ENCODE data around the gene BEND6. TPM values are rescaled to one million over a fixed set of nuclear protein-coding genes. Genes with fewer than 3 reads are reported as not detected.

The BEND6 gene
- total RNA-seq, 1 donor from 2014 or later, result 1.5 TPM

DNA sequence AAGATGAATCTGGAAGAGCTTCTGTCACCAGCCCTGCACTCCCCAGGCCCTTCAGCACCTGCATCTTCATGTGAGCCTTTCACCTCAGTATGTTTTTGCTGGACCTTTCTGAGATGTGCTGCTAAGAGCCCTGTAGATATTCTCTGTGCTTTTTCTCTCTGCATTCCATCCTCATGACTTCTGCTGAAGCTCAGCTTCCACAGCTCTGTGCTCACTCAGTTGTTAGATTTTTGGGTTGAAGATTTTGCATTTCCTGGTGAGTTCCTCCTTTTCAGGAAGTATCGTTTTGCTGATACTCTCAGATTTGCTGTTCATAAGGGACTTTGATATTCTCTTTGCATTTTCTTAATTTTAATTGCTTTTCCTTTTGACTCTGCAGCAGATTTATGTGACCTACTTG, 109.9 kb downstream of the BEND6 start:
- intact Hi-C loops (cut with DNase I), result no loop called here
- DNase-seq (ENCODE audit: low spot score), result no peak

DNA sequence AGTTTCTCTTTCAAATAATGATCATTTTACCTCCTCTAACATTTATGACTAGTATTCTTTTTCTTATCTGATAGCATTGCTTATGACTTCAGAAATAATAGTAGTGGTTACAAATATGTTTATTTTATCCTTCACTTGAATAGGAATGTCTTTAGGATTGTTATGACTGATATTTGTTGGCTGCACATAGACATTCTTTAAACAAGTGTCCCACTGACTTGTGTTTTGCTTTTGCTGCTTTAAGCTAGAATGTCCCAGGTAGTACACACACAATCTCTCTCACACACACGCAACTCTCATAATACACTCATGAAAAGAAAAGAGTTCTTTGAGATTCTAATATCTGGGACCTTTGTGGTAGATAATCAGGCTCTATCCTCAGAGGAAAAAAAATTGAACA, 113.2 kb downstream of the BEND6 start:
- no peak for DNase-seq (ENCODE audit: low spot score)
- intact Hi-C loops (cut with DNase I), result no loop called here

DNA sequence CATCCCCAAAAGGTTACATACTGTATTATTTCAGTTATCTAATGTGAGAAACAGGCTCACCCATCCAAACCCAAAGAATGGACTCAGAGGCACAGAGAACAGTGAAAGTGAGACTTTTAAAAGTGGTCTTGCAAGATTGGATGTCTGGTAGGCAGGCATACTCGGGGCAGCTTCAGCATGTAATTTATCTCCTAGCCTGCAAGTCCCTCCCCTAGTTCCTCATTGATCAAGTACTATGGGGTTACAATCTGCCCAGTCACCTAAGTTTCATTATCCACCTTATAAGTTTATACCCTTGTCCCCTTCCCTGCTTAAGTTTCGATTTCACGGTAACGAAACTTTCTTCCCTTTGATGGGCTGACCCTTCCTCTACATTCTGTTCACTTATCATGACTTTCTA, 114.3 kb downstream of the BEND6 start:
- intact Hi-C loops (cut with DNase I), result no loop called here
- no peak for DNase-seq (ENCODE audit: low spot score)

DNA sequence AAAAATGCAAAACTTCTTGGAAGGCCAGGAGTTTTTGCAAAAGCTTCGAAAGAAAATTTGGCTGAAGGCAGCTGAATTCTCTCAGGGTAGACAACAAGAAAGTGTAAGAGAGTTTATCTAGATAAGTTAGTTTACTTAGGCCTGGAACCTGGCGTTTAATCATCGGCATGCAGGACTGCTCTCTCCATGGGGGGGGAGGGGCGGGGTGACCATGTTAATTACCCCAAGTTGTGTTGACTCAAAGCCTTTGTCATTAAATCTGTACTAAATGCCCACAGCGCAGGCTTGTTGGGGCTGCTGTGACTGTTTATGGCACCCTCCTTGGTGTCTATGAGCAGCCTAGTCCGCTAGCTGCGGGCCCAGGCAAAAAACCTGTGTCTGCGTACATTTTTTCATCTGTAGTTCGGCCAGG, 115.0 kb downstream of the BEND6 start:
- intact Hi-C loops (cut with DNase I), result no loop called here
- no peak for DNase-seq (ENCODE audit: low spot score)

DNA sequence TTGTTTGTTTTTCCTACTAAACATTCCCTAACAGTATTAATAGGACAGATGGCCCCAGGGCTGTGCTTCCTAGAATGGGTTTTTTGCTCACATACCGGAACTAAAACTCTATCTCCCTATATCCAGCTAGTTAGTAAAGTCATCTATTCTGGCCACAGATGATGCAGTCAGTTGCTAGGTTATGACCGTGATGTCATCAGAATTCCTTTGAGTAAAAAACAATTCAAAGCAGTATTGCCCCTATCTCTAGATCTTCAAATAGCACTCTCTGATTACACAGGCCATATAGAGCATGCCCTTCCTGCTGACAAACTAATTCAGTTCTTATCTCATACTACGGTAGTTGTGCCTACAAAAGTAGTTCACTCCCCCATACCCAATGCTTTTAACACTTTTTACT, 117.2 kb downstream of the BEND6 start:
- intact Hi-C loops (cut with DNase I), result no loop called here
- no peak for DNase-seq (ENCODE audit: low spot score)

DNA sequence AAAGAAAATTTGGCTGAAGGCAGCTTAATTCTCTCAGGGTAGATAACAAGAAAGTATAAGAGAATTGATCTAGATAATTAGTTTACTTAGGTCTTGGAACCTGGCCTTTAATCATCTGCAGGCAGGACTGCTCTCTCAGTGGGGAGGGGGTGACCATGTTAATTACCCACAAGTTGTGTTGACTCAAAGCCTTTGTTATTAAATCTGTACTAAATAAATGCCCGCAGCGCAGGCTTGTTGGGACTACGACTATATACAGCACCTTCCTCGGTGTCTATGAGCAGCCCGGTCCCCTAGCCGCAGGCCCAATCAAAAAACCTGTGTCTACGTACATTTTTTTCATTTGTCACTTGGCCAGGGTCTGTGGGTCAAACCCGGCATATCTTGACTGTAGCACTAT, 119.5 kb downstream of the BEND6 start:
- DNase-seq (ENCODE audit: low spot score), result no peak
- intact Hi-C loops (cut with DNase I), result no loop called here

DNA sequence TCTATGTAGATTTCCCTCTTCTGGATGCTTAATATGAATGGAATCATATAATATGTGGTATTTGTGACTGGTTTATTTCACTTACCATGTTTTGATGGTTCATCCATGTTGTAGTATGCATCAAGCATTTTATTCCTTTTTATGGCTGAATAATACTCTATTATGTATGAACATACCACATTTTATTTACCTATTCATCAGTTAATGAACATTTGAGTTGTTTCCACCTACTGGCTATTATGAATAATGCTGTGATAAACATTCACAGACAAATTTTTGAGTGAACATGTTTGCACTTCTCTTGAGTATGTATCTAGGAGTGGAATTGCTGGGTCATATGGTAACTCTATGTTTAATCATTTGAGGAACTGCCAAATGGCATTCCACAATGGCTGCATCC, 120.2 kb downstream of the BEND6 start:
- DNase-seq (ENCODE audit: low spot score), result no peak
- intact Hi-C loops (cut with DNase I), result no loop called here

Other genes starting within 250 kb of the BEND6 start
- gene KIAA1586, start 91.6 kb downstream of the BEND6 start, total RNA-seq, result 9.2 TPM
- 31.6 TPM for gene ZNF451, start 135.1 kb downstream of the BEND6 start, total RNA-seq
- gene BAG2, start 217.2 kb downstream of the BEND6 start, total RNA-seq, result 16.9 TPM